Sigmoid colon (tissue), 7 donors: ENCODE data around the gene BCAS1. TPM values are rescaled to one million over a fixed set of nuclear protein-coding genes. Genes with fewer than 3 reads are reported as not detected.

Source experiments
- DNase-seq: peaks from one replicate; pipeline ENCODE4 v3.0.0-alpha.2; 2019
- H3K27ac ChIP-seq, 4 donors: fragments of 200-600 bp; sonication (generic); one replicate each; pipeline ENCODE4 v1.5.1; 2016 to 2019; ENCODE audit warnings: mild to moderate bottlenecking in 1 of 4
- H3K27me3 ChIP-seq, 3 donors: fragments of 200-600 bp; sonication (generic); one replicate each; pipeline ENCODE4 v1.5.1; 2019; ENCODE audit warnings: mild to moderate bottlenecking in 1 of 3
- H3K36me3 ChIP-seq, 4 donors: fragments of 200-600 bp; sonication (generic); one replicate each; pipeline ENCODE4 v1.5.1; 2016 to 2019
- H3K4me1 ChIP-seq, 4 donors: fragments of 200-600 bp; sonication (generic); one replicate each; pipeline ENCODE4 v1.5.1; 2017 to 2019
- H3K4me3 ChIP-seq, 4 donors: fragments of 200-600 bp; sonication (generic); one replicate each; pipeline ENCODE4 v1.5.1; 2017 to 2019; ENCODE audit warnings: mild to moderate bottlenecking in 2 of 4, moderate library complexity in 1 of 4
- H3K9me3 ChIP-seq, 4 donors: fragments of 200-600 bp in 3 of 4; sonication (generic) in 3 of 4; one replicate each; pipeline versions ENCODE4 v1.5.1 to v1.6.1; 2013 to 2019
- EP300 ChIP-seq, 4 donors: sonication (generic); formaldehyde crosslinking; IDR thresholded peaks; one replicate each; pipeline ENCODE4 v1.6.1; 2017; ENCODE audit warnings: antibody characterized with exemption in 4 of 4
- POLR2A ChIP-seq, 2 donors: fragments of 450-650 bp; IDR thresholded peaks; one replicate each; pipeline ENCODE4 v1.6.1; 2016; ENCODE audit warnings: antibody characterized with exemption in 2 of 2, mild to moderate bottlenecking in 2 of 2, moderate library complexity in 2 of 2
- POLR2AphosphoS5 ChIP-seq, 4 donors: sonication (generic); formaldehyde crosslinking; IDR thresholded peaks; one replicate each; pipeline ENCODE4 v1.6.1; 2017; ENCODE audit warnings: antibody characterized with exemption in 4 of 4
- WGBS, 2 donors: extraction: QIAGEN DNeasy Blood & Tissue Kit; methylation state at CpG; one replicate each; pipeline ENCODE4 v1.1.7; 2013; 5-methylcytosine and 5-hydroxymethylcytosine counted together
- intact Hi-C: fragments of 100-400 bp; cut with DNase I; formaldehyde crosslinking; loops from one replicate; pipeline ENCODE4 v1.15.1; 2023
- polyA plus RNA-seq, 3 donors: library from polyadenylated mRNA; stranded (reverse); fragments of 200-250 nt; gene quantifications; one replicate each; pipeline ENCODE4 v1.2.3, GENCODE V29; 2013
- total RNA-seq, 4 donors: library from RNA; depleted of rRNA; stranded (reverse); fragments of >200 nt; gene quantifications; one replicate each; pipeline ENCODE4 v1.1.0, GENCODE V29; 2016
- TF ChIP-seq, protein P1 (sequence below), 4 experiments: fragments of 450-650 bp in 3 of 4; fragments of 200-600 bp in 1 of 4; IDR thresholded peaks; one replicate each; pipeline ENCODE4 v1.5.1; 2016 to 2019; ENCODE audit warnings: antibody characterized with exemption in 4 of 4, mild to moderate bottlenecking in 3 of 4, moderate library complexity in 2 of 4
- donor health status: healthy with polysubstance abuse.
- donor health status: Bipolar disorder and iron deficiency.
- donor health status: healthy.

The BCAS1 gene
- total and polyA plus RNA-seq, 7 donors, result 0.71 to 198 (median 35.4) TPM; not detected in 2

DNA sequence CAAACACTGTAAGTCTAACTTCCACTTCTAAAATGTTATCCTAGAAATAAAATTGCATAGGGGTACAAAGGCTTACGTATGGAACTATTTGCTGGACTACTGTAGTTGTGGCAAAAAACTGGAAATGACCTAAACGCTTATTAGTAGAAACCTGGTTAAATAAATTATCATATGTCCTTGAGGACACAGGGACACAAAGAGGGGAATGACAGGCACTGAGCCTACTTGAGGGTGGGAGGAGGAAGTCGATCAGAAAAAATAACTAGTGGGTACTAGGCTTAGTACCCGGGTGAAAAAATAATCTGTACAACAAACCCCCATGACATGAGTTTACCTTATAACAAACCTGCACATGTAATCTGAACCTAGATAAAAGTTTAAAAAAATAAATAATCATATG lies 28.4 kb downstream of the BCAS1 start:
- no peak overlapping the region for H3K4me3 ChIP-seq
- H3K4me1 ChIP-seq, result peaks cover 0 to 22% (median 14%) of the 10 kb centered on the region in 4 donors
- 90 to 92% methylated on average over 4 of the region's 4 CpGs for WGBS, 2 donors
- no peaks in the 10 kb centered on the region for H3K9me3 ChIP-seq
- no peaks in the 10 kb centered on the region for H3K27me3 ChIP-seq
- DNase-seq, result no peak
- intact Hi-C loops, result no loop called here
- H3K36me3 ChIP-seq, result no peaks in the 10 kb centered on the region
- TF ChIP-seq, protein P1, sequence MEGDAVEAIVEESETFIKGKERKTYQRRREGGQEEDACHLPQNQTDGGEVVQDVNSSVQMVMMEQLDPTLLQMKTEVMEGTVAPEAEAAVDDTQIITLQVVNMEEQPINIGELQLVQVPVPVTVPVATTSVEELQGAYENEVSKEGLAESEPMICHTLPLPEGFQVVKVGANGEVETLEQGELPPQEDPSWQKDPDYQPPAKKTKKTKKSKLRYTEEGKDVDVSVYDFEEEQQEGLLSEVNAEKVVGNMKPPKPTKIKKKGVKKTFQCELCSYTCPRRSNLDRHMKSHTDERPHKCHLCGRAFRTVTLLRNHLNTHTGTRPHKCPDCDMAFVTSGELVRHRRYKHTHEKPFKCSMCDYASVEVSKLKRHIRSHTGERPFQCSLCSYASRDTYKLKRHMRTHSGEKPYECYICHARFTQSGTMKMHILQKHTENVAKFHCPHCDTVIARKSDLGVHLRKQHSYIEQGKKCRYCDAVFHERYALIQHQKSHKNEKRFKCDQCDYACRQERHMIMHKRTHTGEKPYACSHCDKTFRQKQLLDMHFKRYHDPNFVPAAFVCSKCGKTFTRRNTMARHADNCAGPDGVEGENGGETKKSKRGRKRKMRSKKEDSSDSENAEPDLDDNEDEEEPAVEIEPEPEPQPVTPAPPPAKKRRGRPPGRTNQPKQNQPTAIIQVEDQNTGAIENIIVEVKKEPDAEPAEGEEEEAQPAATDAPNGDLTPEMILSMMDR (IDR thresholded peaks at IDR 0.05), result no peak
- TF ChIP-seq POLR2A (IDR thresholded peaks at IDR 0.05) (no peak), POLR2AphosphoS5 (IDR thresholded peaks at IDR 0.05) (no peak), EP300 (IDR thresholded peaks at IDR 0.05) (no peak)
- H3K27ac ChIP-seq, result no peak overlapping the region

DNA sequence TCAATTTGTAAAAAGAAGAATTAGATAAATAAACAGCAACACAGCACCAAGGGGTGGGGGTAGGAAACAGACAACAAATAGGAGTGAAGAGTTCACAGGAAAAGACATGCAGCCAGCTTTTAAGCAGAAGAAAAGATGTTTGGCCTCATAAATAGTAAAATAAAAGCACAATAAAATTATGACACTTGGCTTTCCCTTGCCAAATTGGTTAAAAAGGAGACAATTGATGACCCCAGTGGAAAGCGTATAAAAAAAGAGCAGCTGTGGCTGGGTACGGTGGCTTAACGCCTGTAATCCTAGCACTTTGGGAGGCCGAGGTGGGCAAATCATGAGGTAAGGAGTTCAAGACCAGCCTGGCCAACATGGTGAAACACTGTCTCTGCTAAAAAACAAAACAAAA lies 29.1 kb downstream of the BCAS1 start:
- Histone ChIP-seq H3K4me3 (no peak overlapping the region), H3K4me1 (peaks cover 0 to 22% (median 14%) of the 10 kb centered on the region in 4 donors), H3K27ac (peak overlapping the region in 3 of 4 donors; percentile 13 to 46 (median 23)), H3K9me3 (no peaks in the 10 kb centered on the region), H3K27me3 (no peaks in the 10 kb centered on the region), H3K36me3 (no peaks in the 10 kb centered on the region)
- 90 to 96% methylated on average over 4 of the region's 4 CpGs for WGBS, 2 donors
- intact Hi-C loops, result no loop called here
- peak in 1 of 4 donors; percentile 12 for TF ChIP-seq POLR2AphosphoS5 (IDR thresholded peaks at IDR 0.05)
- TF ChIP-seq, protein P1 (IDR thresholded peaks at IDR 0.05), result no peak
- no peak for DNase-seq

- Histone ChIP-seq H3K9me3 (no peaks in the 10 kb centered on the region), H3K4me1 (peaks cover 0 to 22% (median 14%) of the 10 kb centered on the region in 4 donors), H3K27me3 (no peaks in the 10 kb centered on the region), H3K4me3 (no peak overlapping the region), H3K27ac (peak overlapping the region in 2 of 4 donors; percentile 13 to 46), H3K36me3 (no peaks in the 10 kb centered on the region)
- 80% methylated on average over 3 of the region's 3 CpGs; no CpG with 5 or more reads in 1 of the 2 donors for WGBS, 2 donors
- intact Hi-C loops, result no loop called here
- TF ChIP-seq, protein P1 (IDR thresholded peaks at IDR 0.05), result no peak
- TF ChIP-seq POLR2AphosphoS5 (IDR thresholded peaks at IDR 0.05) (peak; percentile 20 to 59 (median 42)), EP300 (IDR thresholded peaks at IDR 0.05) (no peak)
- DNase-seq, result no peak
These were observed 29.9 kb downstream of the BCAS1 start for GRCh38 chr20:54040531-54040930.

GRCh38 chr20:54038961-54039360 lies 31.4 kb downstream of the BCAS1 start:
- TF ChIP-seq POLR2A (IDR thresholded peaks at IDR 0.05) (no peak), POLR2AphosphoS5 (IDR thresholded peaks at IDR 0.05) (no peak), EP300 (IDR thresholded peaks at IDR 0.05) (no peak)
- TF ChIP-seq, protein P1 (IDR thresholded peaks at IDR 0.05), result no peak
- 17% methylated on average over 5 of the region's 5 CpGs; no CpG with 5 or more reads in 1 of the 2 donors for WGBS, 2 donors
- Histone ChIP-seq H3K4me3 (no peak overlapping the region), H3K9me3 (no peaks in the 10 kb centered on the region), H3K27ac (no peak overlapping the region), H3K27me3 (no peaks in the 10 kb centered on the region), H3K4me1 (peaks cover 0 to 20% (median 12%) of the 10 kb centered on the region in 4 donors), H3K36me3 (no peaks in the 10 kb centered on the region)
- intact Hi-C loops, result no loop called here
- no peak for DNase-seq

- H3K27ac ChIP-seq, result no peak overlapping the region
- no peak overlapping the region for H3K4me3 ChIP-seq
- no peak for TF ChIP-seq POLR2A (IDR thresholded peaks at IDR 0.05)
- no peak for TF ChIP-seq EP300 (IDR thresholded peaks at IDR 0.05)
- TF ChIP-seq POLR2AphosphoS5 (IDR thresholded peaks at IDR 0.05), result no peak
- TF ChIP-seq, protein P1 (IDR thresholded peaks at IDR 0.05), result no peak
- no peaks in the 10 kb centered on the region for H3K9me3 ChIP-seq
- WGBS, 2 donors, result 88% methylated on average over 1 of the region's 1 CpG; no CpG with 5 or more reads in 1 of the 2 donors
- H3K36me3 ChIP-seq, result no peaks in the 10 kb centered on the region
- peaks cover 0 to 15% (median 7%) of the 10 kb centered on the region in 4 donors for H3K4me1 ChIP-seq
- intact Hi-C loops, result no loop called here
- no peak for DNase-seq
- H3K27me3 ChIP-seq, result no peaks in the 10 kb centered on the region
These were observed 32.9 kb downstream of the BCAS1 start for GRCh38 chr20:54037525-54037924.
